Parathyroid adenoma (tissue), 2 donors: ENCODE results near the gene DNAJA2.

ENCODE experiments used
- H2AFZ ChIP-seq: fragments of 300-600 bp; sonication (generic); one replicate; pipeline ENCODE4 v1.7.0; 2017; ENCODE audit warnings: antibody characterized with exemption, mild to moderate bottlenecking
- H3K27ac ChIP-seq: fragments of 300-600 bp; sonication (generic); one replicate; pipeline ENCODE4 v1.7.0; 2017
- H3K27me3 ChIP-seq: fragments of 300-600 bp; sonication (generic); one replicate; pipeline ENCODE4 v1.7.0; 2017; ENCODE audit warnings: low read length; ENCODE audit not compliant: control insufficient read depth, insufficient read depth
- H3K36me3 ChIP-seq: fragments of 300-600 bp; sonication (generic); one replicate; pipeline ENCODE4 v1.7.0; 2017; ENCODE audit warnings: low read length; ENCODE audit not compliant: control insufficient read depth, insufficient read depth
- H3K4me1 ChIP-seq: fragments of 300-600 bp; sonication (generic); one replicate; pipeline ENCODE4 v1.7.0; 2017; ENCODE audit warnings: control low read depth
- H3K4me2 ChIP-seq: fragments of 300-600 bp; sonication (generic); one replicate; pipeline ENCODE4 v1.7.0; 2017; ENCODE audit warnings: low read length
- H3K4me3 ChIP-seq: fragments of 300-600 bp; sonication (generic); one replicate; pipeline ENCODE4 v1.7.0; 2017; ENCODE audit warnings: low read depth, low read length
- H3K79me2 ChIP-seq: fragments of 300-600 bp; sonication (generic); one replicate; pipeline ENCODE4 v1.7.0; 2017; ENCODE audit warnings: control low read depth
- H3K9ac ChIP-seq: fragments of 300-600 bp; sonication (generic); one replicate; pipeline ENCODE4 v1.7.0; 2017; ENCODE audit warnings: mild to moderate bottlenecking
- H3K9me3 ChIP-seq: fragments of 300-600 bp; sonication (generic); one replicate; pipeline ENCODE4 v1.7.0; 2017; ENCODE audit warnings: low read length; ENCODE audit not compliant: control insufficient read depth
- TF ChIP-seq, protein P1 (sequence below): fragments of 300-600 bp; sonication (generic); IDR thresholded peaks from one replicate; pipeline ENCODE4 v1.7.0; 2017; ENCODE audit warnings: antibody characterized with exemption, mild to moderate bottlenecking
- donor health status: primary hyperparathyroidism.

Gene DNAJA2

GRCh38 chr16:46908540-46909372 is 64.7 kb downstream of the DNAJA2 start:
- H3K4me2 ChIP-seq = no peak overlapping the region
- H3K27me3 ChIP-seq = no peaks in the 10 kb centered on the region
- no peak overlapping the region for H2AFZ ChIP-seq
- no peaks in the 10 kb centered on the region for H3K4me1 ChIP-seq
- H3K9ac ChIP-seq = no peak overlapping the region
- H3K4me3 ChIP-seq = no peak overlapping the region
- no peak overlapping the region for H3K27ac ChIP-seq
- no peaks in the 10 kb centered on the region for H3K9me3 ChIP-seq
- no peaks in the 10 kb centered on the region for H3K36me3 ChIP-seq
- H3K79me2 ChIP-seq = no peaks in the 10 kb centered on the region
- TF ChIP-seq, protein P1, sequence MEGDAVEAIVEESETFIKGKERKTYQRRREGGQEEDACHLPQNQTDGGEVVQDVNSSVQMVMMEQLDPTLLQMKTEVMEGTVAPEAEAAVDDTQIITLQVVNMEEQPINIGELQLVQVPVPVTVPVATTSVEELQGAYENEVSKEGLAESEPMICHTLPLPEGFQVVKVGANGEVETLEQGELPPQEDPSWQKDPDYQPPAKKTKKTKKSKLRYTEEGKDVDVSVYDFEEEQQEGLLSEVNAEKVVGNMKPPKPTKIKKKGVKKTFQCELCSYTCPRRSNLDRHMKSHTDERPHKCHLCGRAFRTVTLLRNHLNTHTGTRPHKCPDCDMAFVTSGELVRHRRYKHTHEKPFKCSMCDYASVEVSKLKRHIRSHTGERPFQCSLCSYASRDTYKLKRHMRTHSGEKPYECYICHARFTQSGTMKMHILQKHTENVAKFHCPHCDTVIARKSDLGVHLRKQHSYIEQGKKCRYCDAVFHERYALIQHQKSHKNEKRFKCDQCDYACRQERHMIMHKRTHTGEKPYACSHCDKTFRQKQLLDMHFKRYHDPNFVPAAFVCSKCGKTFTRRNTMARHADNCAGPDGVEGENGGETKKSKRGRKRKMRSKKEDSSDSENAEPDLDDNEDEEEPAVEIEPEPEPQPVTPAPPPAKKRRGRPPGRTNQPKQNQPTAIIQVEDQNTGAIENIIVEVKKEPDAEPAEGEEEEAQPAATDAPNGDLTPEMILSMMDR = peak; percentile 85

DNA sequence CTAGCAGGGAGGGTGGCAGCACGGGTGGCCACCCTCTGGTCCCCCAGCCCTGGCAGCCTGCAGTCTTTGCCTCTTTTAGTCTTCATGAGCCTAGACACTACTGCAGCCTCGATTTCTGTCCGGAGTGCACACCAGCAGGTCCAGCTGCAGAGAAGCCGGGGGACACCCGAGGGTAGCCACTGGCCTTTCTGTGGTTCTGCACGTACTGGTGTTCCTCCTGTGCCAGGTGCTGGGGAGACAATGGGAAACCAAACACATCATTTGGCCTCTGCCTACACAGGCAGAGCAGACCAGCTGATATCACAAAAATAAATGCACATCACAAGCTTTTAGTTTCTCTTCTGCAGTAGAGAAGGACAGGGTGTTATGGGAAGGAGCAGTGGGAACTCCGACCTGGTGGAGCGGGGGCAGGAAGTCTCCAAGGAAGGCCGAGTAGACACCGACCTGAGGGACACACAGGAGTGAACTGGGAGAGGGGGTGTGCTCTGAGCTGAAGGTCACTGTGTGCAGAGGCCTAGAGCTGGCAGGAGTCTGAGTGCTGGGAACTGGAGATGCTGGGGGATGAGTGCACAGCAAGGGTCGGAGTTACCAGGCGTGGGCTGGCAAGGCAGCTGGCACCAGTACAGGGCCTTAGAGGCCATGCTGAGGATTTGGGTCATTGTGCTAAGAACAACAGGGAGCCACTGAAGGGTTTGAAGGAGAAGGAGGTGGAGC is 66.3 kb downstream of the DNAJA2 start:
- TF ChIP-seq, protein P1 = no peak
- Histone ChIP-seq H3K4me1 (no peaks in the 10 kb centered on the region), H3K79me2 (no peaks in the 10 kb centered on the region), H3K27ac (no peak overlapping the region), H3K4me2 (no peak overlapping the region), H3K9me3 (no peaks in the 10 kb centered on the region), H3K9ac (no peak overlapping the region), H3K4me3 (no peak overlapping the region), H3K27me3 (no peaks in the 10 kb centered on the region), H3K36me3 (no peaks in the 10 kb centered on the region), H2AFZ (no peak overlapping the region)

DNA sequence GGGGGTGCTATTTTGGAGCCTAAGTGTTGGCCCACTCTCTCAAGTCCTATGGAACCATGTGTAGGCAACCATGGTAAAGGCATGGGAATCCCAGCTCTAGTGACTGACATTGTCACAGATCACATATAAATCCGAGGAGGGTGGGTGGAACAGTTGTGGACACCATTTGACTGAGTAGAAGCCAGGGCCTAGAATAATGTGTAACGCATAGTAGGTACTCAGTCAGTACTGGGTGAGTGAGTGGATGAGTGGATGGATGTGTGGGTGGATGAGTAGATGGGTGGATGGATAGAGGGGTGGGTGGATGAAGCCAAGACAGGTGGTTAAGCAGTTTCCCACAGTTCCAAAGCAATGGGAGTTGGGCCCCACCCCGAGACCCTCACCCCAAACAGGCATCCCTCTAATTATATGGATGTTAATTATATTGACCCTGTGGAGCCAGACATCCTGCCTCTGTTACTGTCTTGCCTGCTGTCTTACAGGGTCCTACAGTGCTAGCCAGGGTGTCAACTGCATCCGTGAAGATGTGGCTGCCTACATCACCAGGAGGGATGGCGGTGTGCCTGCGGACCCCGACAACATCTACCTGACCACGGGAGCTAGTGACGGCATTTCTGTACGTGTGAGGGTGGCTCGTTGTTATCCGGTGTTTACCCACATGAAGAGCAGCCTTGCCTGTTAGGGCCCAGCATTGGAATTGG is 67.0 kb downstream of the DNAJA2 start:
- H3K79me2 ChIP-seq = no peaks in the 10 kb centered on the region
- H3K27me3 ChIP-seq = no peaks in the 10 kb centered on the region
- no peak overlapping the region for H3K4me2 ChIP-seq
- H3K4me1 ChIP-seq = no peaks in the 10 kb centered on the region
- no peaks in the 10 kb centered on the region for H3K36me3 ChIP-seq
- no peak overlapping the region for H3K9ac ChIP-seq
- no peaks in the 10 kb centered on the region for H3K9me3 ChIP-seq
- H2AFZ ChIP-seq = no peak overlapping the region
- no peak overlapping the region for H3K4me3 ChIP-seq
- TF ChIP-seq, protein P1 = no peak
- H3K27ac ChIP-seq = no peak overlapping the region
